ENCODE measurements around the gene CEP104. TPM values are rescaled to one million over a fixed set of nuclear protein-coding genes. Genes with fewer than 3 reads are reported as not detected.

The CEP104 gene
- total RNA-seq, 1 experiment from 2014 or later: 44.1 TPM

- no peak overlapping the region for H3K27ac ChIP-seq (ENCODE audit: low read depth, low read length)
- TF ChIP-seq ZFX (IDR thresholded peaks at IDR 0.05) (no peak), MAX (IDR thresholded peaks at IDR 0.05) (peak; percentile 66), EZH2 (IDR thresholded peaks at IDR 0.05) (no peak), POLR2AphosphoS5 (IDR thresholded peaks at IDR 0.05; ENCODE audit: low read depth, low read length) (no peak), EGR1 (IDR thresholded peaks at IDR 0.05; ENCODE audit: low read depth) (no peak), REST (IDR thresholded peaks at IDR 0.05; ENCODE audit: low read depth) (no peak), CBX3 (IDR thresholded peaks at IDR 0.05; ENCODE audit: low read depth) (no peak), ZBTB33 (IDR thresholded peaks at IDR 0.05; ENCODE audit: extremely low read depth, insufficient replicate concordance, low read length) (no peak), POLR2A (IDR thresholded peaks at IDR 0.05; ENCODE audit: borderline replicate concordance, extremely low read depth, insufficient read depth, insufficient read length) (no peak), CTCF (IDR thresholded peaks at IDR 0.05 in 2 of 3, conservative IDR thresholded peaks at IDR 0.05 in 1 of 3; ENCODE audit: borderline replicate concordance in 1 of 3, insufficient read depth in 1 of 3, low read depth in 2 of 3, low read length in 2 of 3) (peak in 2 of 3 experiments; percentile 18 to 22; a peak in 2 of 6 replicates), ATF3 (IDR thresholded peaks at IDR 0.05) (no peak), RAD21 (IDR thresholded peaks at IDR 0.05; ENCODE audit: low read depth) (0 out of 2 replicates have a peak, but pooled peaks have one; percentile 29), ZNF274 (IDR thresholded peaks at IDR 0.05; ENCODE audit: low read depth, low read length) (no peak), SP1 (IDR thresholded peaks at IDR 0.05; ENCODE audit: low read depth) (no peak), YY1 (IDR thresholded peaks at IDR 0.05; ENCODE audit: extremely low read depth, insufficient replicate concordance, low read depth, low read length) (no peak), SRF (IDR thresholded peaks at IDR 0.05; ENCODE audit: low read depth) (no peak)
- no peaks in the 10 kb centered on the region for H4K20me1 ChIP-seq (ENCODE audit: insufficient read depth)
- H3K9me3 ChIP-seq (ENCODE audit: control insufficient read depth in 1 of 2, insufficient read depth in 1 of 2, low read depth in 1 of 2, low read length in 2 of 2): no peaks in the 10 kb centered on the region
- H3K9ac ChIP-seq (ENCODE audit: low read length): peak overlapping the region; percentile 60
- no peaks in the 10 kb centered on the region for H3K27me3 ChIP-seq (ENCODE audit: insufficient read depth, low read length)
- no peak overlapping the region for H2AFZ ChIP-seq (ENCODE audit: low read depth, low read length, poor library complexity, severe bottlenecking)
- H3K4me3 ChIP-seq (replicated peaks in 1 of 2; ENCODE audit: low read depth in 1 of 2, low read length in 2 of 2): peak overlapping the region; percentile 70 to 93
- DNase-seq (ENCODE audit: low read depth, low spot score): no peak
- CTCF ChIA-PET: interaction anchor here (1.3 to 2.5 kb wide), 2 partner anchors 41 to 49 kb away, joined by 3 to 12 read pairs; partner anchors contain the start of gene C1orf174
- POLR2A ChIA-PET: interaction anchor here (1.5 kb wide), 1 partner anchor 42 kb away, joined by 4 read pairs; the partner anchor contains the start of gene C1orf174
- intact Hi-C loops (cut with micrococcal nuclease): loop anchor here (5.0 kb wide), 1 partner anchor 406 kb away; the partner anchor contains the start of gene ARHGEF16
- RAD21 ChIA-PET (ENCODE audit: low non-redundant PET in 1 of 2, low total read pairs in 2 of 2, uncharacterized antibody in 2 of 2, unreplicated experiment in 2 of 2): no interaction called here
- H3K36me3 ChIP-seq (ENCODE audit: control insufficient read depth in 1 of 2, insufficient read depth in 2 of 2, low read length in 2 of 2): no peaks in the 10 kb centered on the region; a peak in 1 of 4 replicates
- H3K9me2 ChIP-seq (ENCODE audit: insufficient read depth): no peaks in the 10 kb centered on the region
- peak overlapping the region; percentile 89 for H3K4me2 ChIP-seq (ENCODE audit: low read length)
- no peak for ATAC-seq
- no TSS peak for BruUV-seq (replicated peaks)
- H3K4me1 ChIP-seq (ENCODE audit: control insufficient read depth in 1 of 2, insufficient read depth in 2 of 2, low read length in 2 of 2): peaks cover 9 to 19% of the 10 kb centered on the region in 2 experiments; a peak in 3 of 4 replicates
- peaks cover 17% of the 10 kb centered on the region for H3K79me2 ChIP-seq (ENCODE audit: insufficient read depth, low read length)
These were observed 1.4 kb upstream of the CEP104 start for GRCh38 chr1:3858231-3858981.

Measured in HCT116 (cell line).